NCI-H146 treated with DMSO at 0.1 percent for 48 hours (cell line): ENCODE measurements around the gene TRPM6.

Source experiments
- DNase-seq: peaks from one replicate; lab custom pipeline; 2025; ENCODE audit not compliant: unreplicated experiment; lab: John Stamatoyannopoulos, UW

Gene TRPM6

DNA sequence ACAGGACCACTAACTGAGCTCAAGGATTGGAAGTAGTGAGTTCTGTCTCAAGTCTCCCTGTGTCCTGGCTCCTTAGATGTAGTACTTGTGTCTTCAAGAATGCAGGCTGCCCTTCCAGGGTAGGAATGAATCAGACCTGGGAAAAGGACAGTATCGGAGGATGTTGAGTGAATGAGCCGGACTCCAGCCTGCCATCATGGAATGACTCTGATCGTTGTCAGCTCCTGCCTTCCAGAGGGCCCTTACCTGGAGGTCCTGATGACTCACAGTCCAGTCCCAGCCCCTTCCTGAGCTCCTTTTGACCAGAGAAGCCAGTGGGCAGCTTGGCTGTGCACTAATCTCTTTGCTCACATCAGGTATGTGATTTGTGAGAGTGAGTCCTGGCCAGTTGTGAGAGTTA, 161.1 kb downstream of the TRPM6 start:
- no peak for DNase-seq

- no peak for DNase-seq
Measured at GRCh38 chr9:74724317-74724716, 163.4 kb downstream of the TRPM6 start.

- DNase-seq = no peak
Measured at GRCh38 chr9:74721696-74722660, 165.7 kb downstream of the TRPM6 start.

- DNase-seq = no peak
Measured at GRCh38 chr9:74719306-74719705, 168.4 kb downstream of the TRPM6 start.

DNA sequence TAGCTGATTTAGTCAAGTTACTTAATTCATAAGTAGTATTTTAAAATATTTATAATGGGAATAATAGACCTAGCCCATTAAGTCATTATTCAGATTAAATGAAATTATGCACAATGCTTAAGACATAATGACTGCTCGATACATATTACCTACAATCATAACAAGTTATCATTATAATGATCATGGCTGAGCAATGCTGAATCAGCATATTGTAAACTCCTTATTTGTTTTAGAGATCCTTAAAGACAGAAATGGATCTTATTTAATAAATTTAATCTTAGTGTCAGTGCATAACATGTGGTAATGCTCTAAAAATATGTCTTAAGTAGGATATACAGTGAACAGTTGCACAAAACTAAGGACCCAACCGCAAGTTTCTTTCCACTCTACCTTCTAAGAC, 169.0 kb downstream of the TRPM6 start:
- no peak for DNase-seq

DNA sequence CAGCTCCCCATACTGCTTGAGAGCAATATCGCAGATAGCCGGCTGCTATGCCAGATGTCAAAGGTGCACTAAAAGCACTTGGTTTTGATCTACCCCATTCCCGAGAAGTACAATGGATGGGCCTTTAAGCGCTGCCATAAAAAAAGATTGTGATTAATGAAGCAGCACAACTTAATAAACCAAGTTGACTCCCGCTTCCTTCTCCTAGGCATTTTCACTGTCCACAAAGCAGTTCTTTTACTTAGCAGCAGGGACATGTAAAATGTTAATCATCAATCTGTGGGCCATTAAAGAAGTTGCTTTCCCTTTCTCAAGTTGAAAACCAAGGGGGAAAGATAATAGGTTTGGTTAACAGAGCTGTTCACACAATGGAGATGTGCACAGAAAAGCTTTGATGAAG, 176.4 kb downstream of the TRPM6 start:
- DNase-seq = no peak

DNA sequence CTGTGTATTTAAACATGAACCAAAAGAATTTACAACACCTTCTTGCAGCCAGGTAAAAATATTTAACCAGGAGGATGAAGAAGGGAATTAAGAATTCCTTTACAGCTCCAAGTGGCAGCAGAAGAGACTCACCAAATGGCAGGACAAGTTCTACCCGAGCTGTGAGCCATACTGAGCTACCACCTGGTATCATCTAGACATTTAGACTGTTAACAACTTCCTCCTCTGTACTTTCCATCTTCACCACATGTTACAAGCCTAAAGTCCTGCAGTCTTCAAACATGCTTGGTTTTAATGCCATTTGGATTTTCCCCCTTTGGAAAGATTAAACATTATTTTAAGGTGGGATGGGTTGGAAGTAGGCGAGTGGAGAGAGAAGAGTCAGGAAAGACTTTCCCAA, 190.2 kb downstream of the TRPM6 start:
- DNase-seq = no peak

DNA sequence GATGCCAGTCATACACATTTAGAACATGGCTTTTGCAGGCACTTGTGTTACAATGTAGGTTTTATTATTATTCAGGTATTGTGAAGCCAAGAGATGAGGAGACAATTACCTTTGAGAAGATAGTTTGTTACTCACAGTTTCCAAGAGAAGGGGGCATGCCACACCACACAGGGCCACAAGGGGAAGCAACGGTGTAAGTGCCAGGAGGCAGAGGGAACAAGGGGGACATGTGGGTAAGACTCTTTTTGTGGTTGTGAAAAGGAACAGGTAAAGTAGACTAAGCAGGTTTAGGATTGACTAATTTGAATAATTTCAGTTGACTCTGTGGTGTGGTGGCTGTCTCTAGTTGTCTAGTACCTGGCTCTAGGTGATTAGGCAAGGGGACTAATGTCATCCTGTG, 191.2 kb downstream of the TRPM6 start:
- no peak for DNase-seq

GRCh38 chr9:74691058-74691457, 196.7 kb downstream of the TRPM6 start:
- no peak for DNase-seq

DNA sequence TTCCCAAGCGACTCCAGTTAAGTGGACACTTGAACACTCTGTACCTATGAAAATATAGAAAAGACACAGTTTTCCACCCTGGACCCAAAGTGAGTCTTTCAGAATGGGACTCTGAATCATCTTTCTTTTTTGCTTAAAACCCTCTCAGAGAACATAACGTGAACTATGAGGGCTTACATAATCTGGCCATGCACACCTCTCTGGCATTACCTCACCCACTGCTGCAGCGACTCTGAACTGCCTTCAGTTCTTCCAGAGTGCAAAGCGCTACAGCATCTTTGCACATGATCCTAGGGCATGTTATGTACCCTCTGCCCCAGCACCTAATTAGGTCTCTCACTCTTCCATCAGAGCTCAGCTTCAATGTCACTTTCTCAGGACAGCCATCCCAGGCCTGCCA, 204.4 kb downstream of the TRPM6 start:
- DNase-seq = no peak

GRCh38 chr9:74681906-74682305, 205.8 kb downstream of the TRPM6 start:
- no peak for DNase-seq

DNA sequence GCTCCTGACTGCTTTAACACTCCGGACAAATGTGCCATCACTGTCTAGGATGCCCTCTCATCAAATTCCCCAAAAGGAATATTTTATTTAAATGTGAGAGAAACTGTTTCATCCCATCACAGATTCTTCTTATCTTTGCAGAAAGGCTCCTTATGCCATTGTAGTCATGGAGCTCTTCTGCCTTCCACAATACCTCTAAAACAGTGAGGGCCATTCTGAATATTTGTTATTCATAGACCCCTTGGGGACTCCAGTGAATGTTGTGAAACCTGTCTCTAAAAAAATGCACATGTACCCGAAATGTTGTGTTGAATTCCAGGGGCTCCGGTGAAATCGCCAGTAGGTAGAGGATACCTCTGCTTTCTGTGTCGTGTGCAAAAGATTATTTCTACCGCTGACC, 213.6 kb downstream of the TRPM6 start:
- no peak for DNase-seq
